ENCODE results near the gene SMG6. TPM values are rescaled to one million over a fixed set of nuclear protein-coding genes. Genes with fewer than 3 reads are reported as not detected.

Gene SMG6
- total RNA-seq, 1 experiment from 2014 or later, result 33.8 TPM

DNA sequence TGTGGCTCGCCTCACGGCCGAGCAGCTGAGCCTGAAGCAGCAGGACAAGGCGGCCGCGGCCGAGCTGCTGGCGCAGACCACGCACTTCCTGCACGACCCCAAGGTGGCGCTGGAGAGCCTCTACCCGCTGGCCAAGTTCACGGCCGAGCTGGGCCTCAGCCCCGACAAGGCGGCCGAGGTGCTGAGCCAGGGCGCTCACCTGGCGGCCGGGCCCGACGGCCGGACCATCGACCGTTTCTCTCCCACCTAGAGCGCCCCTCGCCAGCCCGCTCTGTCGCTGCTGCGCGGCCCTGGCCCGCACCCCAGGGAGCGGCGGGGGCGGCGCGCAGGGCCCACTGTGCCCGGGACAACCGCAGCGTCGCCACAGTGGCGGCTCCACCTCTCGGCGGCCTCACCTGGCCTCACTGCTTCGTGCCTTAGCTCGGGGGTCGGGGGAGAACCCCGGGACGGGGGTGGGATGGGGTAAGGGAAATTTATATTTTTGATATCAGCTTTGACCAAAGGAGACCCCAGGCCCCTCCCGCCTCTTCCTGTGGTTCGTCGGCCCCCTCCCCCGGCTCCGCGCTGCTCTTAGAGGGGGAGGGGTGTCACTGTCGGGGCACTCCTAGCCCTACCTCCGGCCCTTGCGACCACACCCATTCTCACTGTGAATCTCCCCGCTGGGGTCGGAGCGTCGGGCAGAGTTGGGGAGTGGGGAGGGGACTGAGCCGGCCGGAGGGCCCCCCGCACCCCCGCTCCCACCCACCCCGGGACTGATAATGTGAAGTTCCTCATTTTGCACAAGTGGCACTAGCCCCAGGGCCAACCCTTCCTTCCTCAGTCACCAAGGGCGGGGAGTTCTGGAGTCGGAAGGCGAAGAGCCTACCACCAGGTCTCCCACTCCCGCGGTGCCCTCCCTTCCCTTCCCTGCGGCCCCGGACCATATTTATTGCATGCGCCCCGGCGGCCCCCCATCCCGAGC, 244.7 kb downstream of the SMG6 start:
- POLR2A ChIA-PET, result no interaction called here
- Histone ChIP-seq H3K36me3 (ENCODE audit: control insufficient read depth, insufficient read depth, low read length) (no peaks in the 10 kb centered on the region), H3K9me3 (no peaks in the 10 kb centered on the region), H3K27me3 (replicated peaks; ENCODE audit: control insufficient read depth, insufficient read depth, low read length) (no peaks in the 10 kb centered on the region), H3K4me3 (ENCODE audit: low read depth, low read length) (no peak overlapping the region), H3K4me1 (no peaks in the 10 kb centered on the region)
- CTCF ChIA-PET, result interaction anchor here (0.5 to 1.1 kb wide), 3 partner anchors 8 to 603 kb away, joined by 3 read pairs; partner anchors contain the start of gene CRK
- Mint-ChIP-seq H3K9me3 (ENCODE audit: unreplicated experiment) (no peaks in the 10 kb centered on the region), H3K36me3 (ENCODE audit: insufficient read depth, unreplicated experiment) (peaks cover 11% of the 10 kb centered on the region), H3K4me3 (ENCODE audit: unreplicated experiment) (no peak overlapping the region), H3K27me3 (ENCODE audit: insufficient read depth, unreplicated experiment) (no peaks in the 10 kb centered on the region), H3K27ac (ENCODE audit: unreplicated experiment) (no peak overlapping the region), H3K4me1 (ENCODE audit: low read depth, unreplicated experiment) (no peaks in the 10 kb centered on the region)
- no peak for DNase-seq
- intact Hi-C loops (cut with micrococcal nuclease; ENCODE audit: unreplicated experiment), result loop anchor here (10.0 kb wide), 1 partner anchor 226 kb away; no protein-coding TSS in a partner anchor
- BruUV-seq (replicated peaks), result no TSS peak
- TF ChIP-seq, protein P1, sequence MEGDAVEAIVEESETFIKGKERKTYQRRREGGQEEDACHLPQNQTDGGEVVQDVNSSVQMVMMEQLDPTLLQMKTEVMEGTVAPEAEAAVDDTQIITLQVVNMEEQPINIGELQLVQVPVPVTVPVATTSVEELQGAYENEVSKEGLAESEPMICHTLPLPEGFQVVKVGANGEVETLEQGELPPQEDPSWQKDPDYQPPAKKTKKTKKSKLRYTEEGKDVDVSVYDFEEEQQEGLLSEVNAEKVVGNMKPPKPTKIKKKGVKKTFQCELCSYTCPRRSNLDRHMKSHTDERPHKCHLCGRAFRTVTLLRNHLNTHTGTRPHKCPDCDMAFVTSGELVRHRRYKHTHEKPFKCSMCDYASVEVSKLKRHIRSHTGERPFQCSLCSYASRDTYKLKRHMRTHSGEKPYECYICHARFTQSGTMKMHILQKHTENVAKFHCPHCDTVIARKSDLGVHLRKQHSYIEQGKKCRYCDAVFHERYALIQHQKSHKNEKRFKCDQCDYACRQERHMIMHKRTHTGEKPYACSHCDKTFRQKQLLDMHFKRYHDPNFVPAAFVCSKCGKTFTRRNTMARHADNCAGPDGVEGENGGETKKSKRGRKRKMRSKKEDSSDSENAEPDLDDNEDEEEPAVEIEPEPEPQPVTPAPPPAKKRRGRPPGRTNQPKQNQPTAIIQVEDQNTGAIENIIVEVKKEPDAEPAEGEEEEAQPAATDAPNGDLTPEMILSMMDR (IDR thresholded peaks at IDR 0.05; ENCODE audit: insufficient read depth in 1 of 2, low read depth in 1 of 2, low read length in 1 of 2, severe bottlenecking in 1 of 2, unreplicated experiment in 1 of 2), result no peak

DNA sequence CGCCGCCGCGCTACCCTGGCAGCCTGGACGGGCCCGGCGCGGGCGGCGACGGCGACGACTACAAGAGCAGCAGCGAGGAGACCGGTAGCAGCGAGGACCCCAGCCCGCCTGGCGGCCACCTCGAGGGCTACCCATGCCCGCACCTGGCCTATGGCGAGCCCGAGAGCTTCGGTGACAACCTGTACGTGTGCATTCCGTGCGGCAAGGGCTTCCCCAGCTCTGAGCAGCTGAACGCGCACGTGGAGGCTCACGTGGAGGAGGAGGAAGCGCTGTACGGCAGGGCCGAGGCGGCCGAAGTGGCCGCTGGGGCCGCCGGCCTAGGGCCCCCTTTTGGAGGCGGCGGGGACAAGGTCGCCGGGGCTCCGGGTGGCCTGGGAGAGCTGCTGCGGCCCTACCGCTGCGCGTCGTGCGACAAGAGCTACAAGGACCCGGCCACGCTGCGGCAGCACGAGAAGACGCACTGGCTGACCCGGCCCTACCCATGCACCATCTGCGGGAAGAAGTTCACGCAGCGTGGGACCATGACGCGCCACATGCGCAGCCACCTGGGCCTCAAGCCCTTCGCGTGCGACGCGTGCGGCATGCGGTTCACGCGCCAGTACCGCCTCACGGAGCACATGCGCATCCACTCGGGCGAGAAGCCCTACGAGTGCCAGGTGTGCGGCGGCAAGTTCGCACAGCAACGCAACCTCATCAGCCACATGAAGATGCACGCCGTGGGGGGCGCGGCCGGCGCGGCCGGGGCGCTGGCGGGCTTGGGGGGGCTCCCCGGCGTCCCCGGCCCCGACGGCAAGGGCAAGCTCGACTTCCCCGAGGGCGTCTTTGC, 245.6 kb downstream of the SMG6 start:
- Mint-ChIP-seq H3K4me1 (ENCODE audit: low read depth, unreplicated experiment) (no peaks in the 10 kb centered on the region), H3K36me3 (ENCODE audit: insufficient read depth, unreplicated experiment) (peaks cover 16% of the 10 kb centered on the region), H3K27ac (ENCODE audit: unreplicated experiment) (no peak overlapping the region), H3K27me3 (ENCODE audit: insufficient read depth, unreplicated experiment) (peaks cover 2% of the 10 kb centered on the region), H3K9me3 (ENCODE audit: unreplicated experiment) (no peaks in the 10 kb centered on the region), H3K4me3 (ENCODE audit: unreplicated experiment) (no peak overlapping the region)
- Histone ChIP-seq H3K27me3 (replicated peaks; ENCODE audit: control insufficient read depth, insufficient read depth, low read length) (no peaks in the 10 kb centered on the region), H3K36me3 (ENCODE audit: control insufficient read depth, insufficient read depth, low read length) (no peaks in the 10 kb centered on the region), H3K4me3 (ENCODE audit: low read depth, low read length) (no peak overlapping the region), H3K4me1 (peaks cover 5% of the 10 kb centered on the region; the same call in 1 of the 2 replicates), H3K9me3 (no peaks in the 10 kb centered on the region)
- POLR2A ChIA-PET, result interaction anchor here (0.6 kb wide), 1 partner anchor 55 kb away, joined by 4 read pairs; no protein-coding TSS in a partner anchor
- no TSS peak for BruUV-seq (replicated peaks)
- intact Hi-C loops (cut with micrococcal nuclease; ENCODE audit: unreplicated experiment), result loop anchor here (10.0 kb wide), 1 partner anchor 227 kb away; no protein-coding TSS in a partner anchor
- TF ChIP-seq, protein P1 (IDR thresholded peaks at IDR 0.05; ENCODE audit: insufficient read depth in 1 of 2, low read depth in 1 of 2, low read length in 1 of 2, severe bottlenecking in 1 of 2, unreplicated experiment in 1 of 2), result no peak
- CTCF ChIA-PET, result interaction anchor here (0.5 to 1.1 kb wide), 2 partner anchors 9 to 225 kb away, joined by 3 read pairs; no protein-coding TSS in a partner anchor
- no peak for DNase-seq
